ENCODE data around the gene USP53.
"Not testable (repeated sequence)": the region's sequence is repeated elsewhere in the genome, so short reads cannot be mapped to it uniquely, and the experiment has no call there.

The USP53 gene

GRCh38 chr4:119244832-119245231 lies 32.3 kb downstream of the USP53 start:
- Histone ChIP-seq H2AFZ (ENCODE audit: low read depth, low read length, severe bottlenecking) (no peak overlapping the region), H3K36me3 (ENCODE audit: low read length) (no peaks in the 10 kb centered on the region), H3K9ac (ENCODE audit: low read length) (no peak overlapping the region), H3K27me3 (ENCODE audit: low read length) (no peaks in the 10 kb centered on the region), H3K4me2 (ENCODE audit: low read depth, low read length, poor library complexity, severe bottlenecking) (no peak overlapping the region), H3F3A (ENCODE audit: insufficient read depth) (no peaks in the 10 kb centered on the region), H3K27ac (ENCODE audit: low read depth, low read length) (no peak overlapping the region), H4K20me1 (ENCODE audit: low read depth, low read length) (no peaks in the 10 kb centered on the region), H3K79me2 (ENCODE audit: insufficient read depth, low read length) (no peaks in the 10 kb centered on the region), H3K9me3 (ENCODE audit: insufficient read depth, low read length) (no peaks in the 10 kb centered on the region), H3K9me2 (replicated peaks; ENCODE audit: insufficient read depth, low read length) (no peaks in the 10 kb centered on the region), H3K4me3 (ENCODE audit: insufficient read depth, low read length, poor library complexity, severe bottlenecking) (no peak overlapping the region)
- TF ChIP-seq, protein P1, sequence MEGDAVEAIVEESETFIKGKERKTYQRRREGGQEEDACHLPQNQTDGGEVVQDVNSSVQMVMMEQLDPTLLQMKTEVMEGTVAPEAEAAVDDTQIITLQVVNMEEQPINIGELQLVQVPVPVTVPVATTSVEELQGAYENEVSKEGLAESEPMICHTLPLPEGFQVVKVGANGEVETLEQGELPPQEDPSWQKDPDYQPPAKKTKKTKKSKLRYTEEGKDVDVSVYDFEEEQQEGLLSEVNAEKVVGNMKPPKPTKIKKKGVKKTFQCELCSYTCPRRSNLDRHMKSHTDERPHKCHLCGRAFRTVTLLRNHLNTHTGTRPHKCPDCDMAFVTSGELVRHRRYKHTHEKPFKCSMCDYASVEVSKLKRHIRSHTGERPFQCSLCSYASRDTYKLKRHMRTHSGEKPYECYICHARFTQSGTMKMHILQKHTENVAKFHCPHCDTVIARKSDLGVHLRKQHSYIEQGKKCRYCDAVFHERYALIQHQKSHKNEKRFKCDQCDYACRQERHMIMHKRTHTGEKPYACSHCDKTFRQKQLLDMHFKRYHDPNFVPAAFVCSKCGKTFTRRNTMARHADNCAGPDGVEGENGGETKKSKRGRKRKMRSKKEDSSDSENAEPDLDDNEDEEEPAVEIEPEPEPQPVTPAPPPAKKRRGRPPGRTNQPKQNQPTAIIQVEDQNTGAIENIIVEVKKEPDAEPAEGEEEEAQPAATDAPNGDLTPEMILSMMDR (IDR thresholded peaks at IDR 0.05; ENCODE audit: insufficient read depth, low read length, poor library complexity, severe bottlenecking), result no peak
- TF ChIP-seq EZH2phosphoT487 (conservative IDR thresholded peaks at IDR 0.05; ENCODE audit: low read length), result no peak

GRCh38 chr4:119246177-119246733 lies 33.7 kb downstream of the USP53 start:
- TF ChIP-seq, protein P1 (IDR thresholded peaks at IDR 0.05; ENCODE audit: insufficient read depth, low read length, poor library complexity, severe bottlenecking), result no peak
- Histone ChIP-seq H3K27me3 (ENCODE audit: low read length) (no peaks in the 10 kb centered on the region), H3K4me2 (ENCODE audit: low read depth, low read length, poor library complexity, severe bottlenecking) (no peak overlapping the region), H3F3A (ENCODE audit: insufficient read depth) (no peaks in the 10 kb centered on the region), H3K4me3 (ENCODE audit: insufficient read depth, low read length, poor library complexity, severe bottlenecking) (no peak overlapping the region), H3K36me3 (ENCODE audit: low read length) (no peaks in the 10 kb centered on the region), H2AFZ (ENCODE audit: low read depth, low read length, severe bottlenecking) (no peak overlapping the region), H4K20me1 (ENCODE audit: low read depth, low read length) (no peaks in the 10 kb centered on the region), H3K9ac (ENCODE audit: low read length) (no peak overlapping the region), H3K79me2 (ENCODE audit: insufficient read depth, low read length) (no peaks in the 10 kb centered on the region), H3K9me3 (ENCODE audit: insufficient read depth, low read length) (no peaks in the 10 kb centered on the region), H3K27ac (ENCODE audit: low read depth, low read length) (no peak overlapping the region), H3K9me2 (replicated peaks; ENCODE audit: insufficient read depth, low read length) (no peaks in the 10 kb centered on the region)

DNA sequence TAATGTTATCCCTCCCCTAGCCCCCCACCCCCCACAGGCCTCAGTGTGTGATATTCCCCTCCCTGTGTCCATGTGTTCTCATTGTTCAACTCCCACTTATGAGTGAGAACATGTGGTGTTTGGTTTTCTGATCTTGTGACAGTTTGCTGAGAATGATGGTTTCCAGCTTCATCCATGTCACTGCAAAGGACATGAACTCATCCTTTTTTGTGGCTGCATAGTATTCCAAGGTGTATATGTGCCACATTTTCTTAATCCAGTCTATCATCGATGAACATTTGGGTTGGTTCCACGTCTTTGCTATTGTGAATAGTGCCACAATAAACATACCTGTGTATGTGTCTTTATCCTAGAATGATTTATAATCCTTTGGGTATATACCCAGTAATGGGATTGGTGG lies 38.5 kb downstream of the USP53 start:
- not testable (repeated sequence) for H3K9ac ChIP-seq (ENCODE audit: low read length); H3K4me2 ChIP-seq (ENCODE audit: low read depth, low read length, poor library complexity, severe bottlenecking); H4K20me1 ChIP-seq (ENCODE audit: low read depth, low read length)

DNA sequence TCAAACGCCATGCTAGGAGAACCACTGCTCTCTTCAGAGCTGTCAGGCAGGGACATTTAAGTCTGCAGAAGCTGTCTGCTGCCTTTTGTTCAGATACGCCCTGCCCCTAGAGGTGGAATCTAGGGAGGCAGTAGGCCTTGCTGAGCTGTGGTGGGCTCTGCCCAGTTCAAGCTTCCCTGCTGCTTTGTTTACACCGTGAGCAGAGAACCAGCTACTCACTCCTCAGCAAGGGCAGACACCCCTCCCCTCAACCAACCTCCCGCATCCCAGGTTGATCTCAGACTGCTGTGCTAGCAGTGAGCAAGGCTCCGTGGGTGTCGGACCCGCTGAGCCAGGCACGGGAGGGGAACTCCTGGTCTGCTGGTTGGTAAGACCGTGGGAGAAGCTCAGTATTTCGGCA lies 42.7 kb downstream of the USP53 start:
- not testable (repeated sequence) for H3K36me3 ChIP-seq (ENCODE audit: low read length)

More for the DNA sequence above, 38.5 kb downstream of the USP53 start:
- not testable (repeated sequence) for H3K79me2 ChIP-seq (ENCODE audit: insufficient read depth, low read length); H3K27me3 ChIP-seq (ENCODE audit: low read length); H3K9me3 ChIP-seq (ENCODE audit: insufficient read depth, low read length); H3F3A ChIP-seq (ENCODE audit: insufficient read depth); H3K4me3 ChIP-seq (ENCODE audit: insufficient read depth, low read length, poor library complexity, severe bottlenecking); H3K9me2 ChIP-seq (replicated peaks; ENCODE audit: insufficient read depth, low read length); H3K36me3 ChIP-seq (ENCODE audit: low read length); H3K27ac ChIP-seq (ENCODE audit: low read depth, low read length); H2AFZ ChIP-seq (ENCODE audit: low read depth, low read length, severe bottlenecking)

More for the DNA sequence above, 42.7 kb downstream of the USP53 start:
- not testable (repeated sequence) for H3K9ac ChIP-seq (ENCODE audit: low read length); H3K79me2 ChIP-seq (ENCODE audit: insufficient read depth, low read length); H3K27ac ChIP-seq (ENCODE audit: low read depth, low read length); H4K20me1 ChIP-seq (ENCODE audit: low read depth, low read length); H3K9me2 ChIP-seq (replicated peaks; ENCODE audit: insufficient read depth, low read length); H2AFZ ChIP-seq (ENCODE audit: low read depth, low read length, severe bottlenecking); H3K4me3 ChIP-seq (ENCODE audit: insufficient read depth, low read length, poor library complexity, severe bottlenecking); H3K27me3 ChIP-seq (ENCODE audit: low read length); H3K4me2 ChIP-seq (ENCODE audit: low read depth, low read length, poor library complexity, severe bottlenecking); H3F3A ChIP-seq (ENCODE audit: insufficient read depth); H3K9me3 ChIP-seq (ENCODE audit: insufficient read depth, low read length)

All from SU-DHL-6 (cell line).